NCI-H748 (cell line): ENCODE data around the gene KCNH3.
A peak's percentile ranks its signal among the peaks of the same experiment; 100 is the strongest.
"Not testable (repeated sequence)": the region's sequence is repeated elsewhere in the genome, so short reads cannot be mapped to it uniquely, and the experiment has no call there.

Experiments used
- DNase-seq: peaks from one replicate; lab custom pipeline; 2025; ENCODE audit not compliant: unreplicated experiment; lab: John Stamatoyannopoulos, UW

The KCNH3 gene, protein sequence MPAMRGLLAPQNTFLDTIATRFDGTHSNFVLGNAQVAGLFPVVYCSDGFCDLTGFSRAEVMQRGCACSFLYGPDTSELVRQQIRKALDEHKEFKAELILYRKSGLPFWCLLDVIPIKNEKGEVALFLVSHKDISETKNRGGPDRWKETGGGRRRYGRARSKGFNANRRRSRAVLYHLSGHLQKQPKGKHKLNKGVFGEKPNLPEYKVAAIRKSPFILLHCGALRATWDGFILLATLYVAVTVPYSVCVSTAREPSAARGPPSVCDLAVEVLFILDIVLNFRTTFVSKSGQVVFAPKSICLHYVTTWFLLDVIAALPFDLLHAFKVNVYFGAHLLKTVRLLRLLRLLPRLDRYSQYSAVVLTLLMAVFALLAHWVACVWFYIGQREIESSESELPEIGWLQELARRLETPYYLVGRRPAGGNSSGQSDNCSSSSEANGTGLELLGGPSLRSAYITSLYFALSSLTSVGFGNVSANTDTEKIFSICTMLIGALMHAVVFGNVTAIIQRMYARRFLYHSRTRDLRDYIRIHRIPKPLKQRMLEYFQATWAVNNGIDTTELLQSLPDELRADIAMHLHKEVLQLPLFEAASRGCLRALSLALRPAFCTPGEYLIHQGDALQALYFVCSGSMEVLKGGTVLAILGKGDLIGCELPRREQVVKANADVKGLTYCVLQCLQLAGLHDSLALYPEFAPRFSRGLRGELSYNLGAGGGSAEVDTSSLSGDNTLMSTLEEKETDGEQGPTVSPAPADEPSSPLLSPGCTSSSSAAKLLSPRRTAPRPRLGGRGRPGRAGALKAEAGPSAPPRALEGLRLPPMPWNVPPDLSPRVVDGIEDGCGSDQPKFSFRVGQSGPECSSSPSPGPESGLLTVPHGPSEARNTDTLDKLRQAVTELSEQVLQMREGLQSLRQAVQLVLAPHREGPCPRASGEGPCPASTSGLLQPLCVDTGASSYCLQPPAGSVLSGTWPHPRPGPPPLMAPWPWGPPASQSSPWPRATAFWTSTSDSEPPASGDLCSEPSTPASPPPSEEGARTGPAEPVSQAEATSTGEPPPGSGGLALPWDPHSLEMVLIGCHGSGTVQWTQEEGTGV

DNA sequence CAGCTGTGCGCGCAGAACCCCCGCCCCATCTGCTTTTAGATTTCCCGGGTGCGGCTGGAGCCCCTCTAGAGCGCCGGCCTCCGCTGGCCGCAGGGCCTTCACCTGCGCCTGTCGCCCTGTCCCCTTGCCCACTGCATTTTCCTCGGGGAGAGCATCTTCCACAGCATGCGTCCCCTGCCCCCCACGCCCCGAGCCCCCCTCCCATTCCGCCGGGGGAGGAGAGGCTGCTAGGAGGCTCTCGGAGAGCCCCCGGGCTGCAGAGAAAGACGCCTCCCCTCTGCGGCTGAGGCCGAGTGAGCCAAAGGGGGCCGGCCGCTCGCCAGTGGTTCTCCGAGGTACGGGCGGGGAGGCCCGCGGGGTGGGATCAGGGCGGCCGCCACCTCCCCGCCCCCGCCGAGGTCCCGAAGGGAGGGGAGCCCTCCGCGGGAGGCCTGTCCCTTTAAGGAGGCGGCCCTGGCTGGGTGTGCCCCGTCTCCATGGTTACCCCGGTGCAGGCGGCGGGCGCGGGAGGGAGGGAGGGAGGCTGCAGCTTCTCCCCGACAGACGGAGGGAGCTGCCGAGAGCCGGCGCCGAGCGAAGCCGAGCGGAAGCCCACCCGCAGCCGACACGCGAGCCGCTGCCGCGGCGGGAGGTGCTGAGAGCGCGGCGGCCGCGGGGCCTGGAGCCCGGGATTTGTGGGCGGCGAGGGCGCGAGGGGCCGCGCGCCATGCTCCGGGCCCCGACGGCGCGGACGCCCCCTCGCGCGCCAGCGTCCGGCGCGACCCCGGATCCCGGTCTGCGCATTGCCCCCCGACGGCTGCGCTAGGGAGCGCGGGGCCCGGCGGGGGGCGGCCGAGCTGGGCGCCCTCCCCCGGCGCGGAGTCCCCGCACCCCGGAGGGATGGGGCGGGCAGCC, at the start of gene KCNH3:
TSS of gene KCNH3 (plus strand) at position 521 of the 894 bp plus-strand sequence. CDS start 387 bp downstream, outside the sequence.
- DNase-seq, result peak; percentile 93

DNA sequence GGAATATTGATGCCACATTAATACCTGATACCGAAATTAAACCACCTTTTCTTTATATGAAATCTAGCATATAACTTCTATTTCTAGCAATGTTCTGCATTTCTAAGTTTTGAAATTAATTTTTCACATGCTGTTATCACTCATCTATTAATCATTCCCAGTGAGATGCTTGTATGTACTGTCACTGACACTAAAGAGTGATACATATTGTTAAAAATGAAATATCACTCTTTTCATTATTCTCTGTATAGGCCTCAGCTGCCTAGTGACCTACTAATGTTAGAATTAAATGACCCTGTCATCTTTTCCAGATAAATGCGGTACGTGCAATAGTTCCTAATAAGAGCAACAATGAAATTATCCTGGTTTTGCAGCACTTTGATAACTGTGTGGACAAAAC, 49.7 kb upstream of the KCNH3 start:
- no peak for DNase-seq

DNA sequence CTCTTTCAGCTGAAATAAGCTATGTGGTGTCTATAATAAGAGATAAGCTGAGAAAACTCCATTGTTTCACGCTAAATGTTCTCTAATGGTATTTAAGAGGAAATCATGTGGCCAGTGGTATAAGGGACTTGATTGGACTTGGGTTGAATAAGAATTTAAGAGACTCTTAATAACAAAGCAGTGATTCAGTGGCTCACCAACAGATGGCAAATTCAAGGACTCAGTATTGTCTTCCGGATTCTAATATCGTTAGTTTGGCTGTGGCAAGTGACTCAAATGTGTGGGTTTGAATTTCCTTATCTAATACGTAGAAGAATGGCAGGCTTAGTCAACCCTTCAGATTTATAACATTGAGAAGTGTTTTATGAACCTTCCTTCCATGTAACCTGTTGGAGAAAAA, 49.1 kb upstream of the KCNH3 start:
- no peak for DNase-seq

DNA sequence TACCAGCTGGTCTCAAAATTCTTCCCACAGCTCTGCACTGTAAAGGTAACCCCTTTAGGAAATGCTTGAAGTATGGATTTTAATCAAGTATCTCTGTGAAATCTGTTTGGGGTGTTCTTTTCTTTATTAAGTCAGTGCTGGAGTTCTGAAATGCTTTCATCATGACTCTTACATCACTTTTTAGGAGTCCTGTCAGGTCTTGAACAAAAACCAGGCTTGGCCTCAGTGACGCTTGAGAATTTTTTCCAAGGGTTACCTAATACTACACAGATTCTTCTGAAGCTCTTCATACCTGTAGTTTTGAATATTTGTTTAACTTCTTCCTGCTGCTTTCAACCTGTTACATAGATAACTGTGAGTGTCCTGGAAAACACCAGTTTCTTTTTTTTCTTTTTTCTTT, 47.0 kb upstream of the KCNH3 start:
- no peak for DNase-seq

DNA sequence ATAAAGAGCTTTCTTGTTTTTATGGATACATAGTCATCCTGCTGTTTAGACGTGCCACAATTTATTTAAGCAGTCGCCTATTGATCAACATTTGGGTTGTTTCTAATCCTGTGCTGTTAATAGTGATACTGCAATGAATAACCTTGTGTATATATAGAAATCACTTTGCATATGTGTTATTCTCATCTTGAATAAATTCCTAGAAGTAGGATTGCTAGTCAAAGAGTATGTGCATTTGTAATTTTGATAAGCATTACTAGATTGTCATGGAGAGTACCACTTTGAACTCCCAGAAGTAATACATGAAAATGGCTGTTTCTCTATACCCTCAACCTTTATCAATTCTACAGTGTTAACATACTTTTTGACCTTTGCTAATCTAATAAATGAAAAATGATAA, 44.9 kb upstream of the KCNH3 start:
- no peak for DNase-seq

DNA sequence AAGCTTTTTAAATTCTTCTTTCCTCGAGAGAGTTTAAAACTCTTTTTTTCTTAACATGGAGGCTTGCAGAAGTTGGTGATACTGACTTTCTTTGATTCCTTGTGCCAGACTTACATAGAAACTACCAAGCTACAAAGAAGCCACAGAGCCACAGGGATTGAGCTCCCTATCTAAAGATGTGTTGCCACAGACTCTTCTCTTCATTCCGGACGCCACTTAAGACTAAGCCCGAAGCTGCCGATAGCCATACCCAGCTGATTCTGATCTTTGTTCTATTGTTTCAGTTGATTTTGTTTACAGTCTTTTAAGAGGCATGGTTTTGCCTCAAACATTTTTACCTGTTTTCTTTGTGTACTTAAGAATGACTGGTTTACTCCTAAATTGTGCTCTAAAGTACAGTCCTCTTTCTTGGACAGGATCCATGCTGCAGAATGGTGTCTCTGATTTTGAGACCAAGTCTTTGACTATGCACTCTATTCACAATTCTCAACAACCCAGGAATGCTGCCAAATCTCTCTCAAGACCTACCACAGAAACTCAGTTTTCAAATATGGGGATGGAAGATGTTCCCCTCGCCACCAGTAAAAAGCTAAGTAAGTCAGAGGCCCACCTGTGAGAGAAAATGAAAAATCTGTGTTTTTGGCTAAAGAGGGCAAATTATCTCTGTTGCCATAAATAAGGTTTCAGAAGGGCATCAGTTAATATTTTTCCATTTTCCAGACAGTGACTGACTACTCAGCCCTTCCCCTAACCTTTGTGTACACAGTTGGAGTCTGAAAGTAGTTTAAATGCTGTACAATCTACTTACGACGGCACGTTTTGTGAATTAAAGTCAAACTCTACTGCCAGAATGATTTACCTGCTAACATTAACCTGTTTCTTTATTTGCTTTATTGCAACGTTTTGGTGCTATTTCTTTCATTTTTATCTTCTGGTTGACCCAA, 42.1 kb upstream of the KCNH3 start:
- DNase-seq, result no peak

DNA sequence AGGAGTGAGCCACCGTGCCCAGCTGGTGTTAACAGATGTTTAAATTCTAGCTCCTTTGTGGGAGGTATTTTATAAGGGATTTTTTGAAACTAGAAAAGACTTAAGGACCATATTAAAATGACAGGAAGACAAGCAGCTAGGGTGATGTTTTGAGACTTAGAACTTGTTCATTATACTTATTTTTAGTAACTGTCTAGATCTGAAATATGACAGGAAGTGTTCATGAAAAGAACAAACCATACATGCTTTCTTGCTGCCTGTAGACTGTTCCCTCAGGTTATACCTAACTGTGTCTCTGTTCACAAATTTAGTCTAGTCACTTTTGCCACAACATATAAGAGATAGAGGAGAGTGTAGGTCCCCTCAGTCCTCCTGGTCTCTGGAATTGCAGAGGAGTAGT, 36.9 kb upstream of the KCNH3 start:
- DNase-seq, result no peak

DNA sequence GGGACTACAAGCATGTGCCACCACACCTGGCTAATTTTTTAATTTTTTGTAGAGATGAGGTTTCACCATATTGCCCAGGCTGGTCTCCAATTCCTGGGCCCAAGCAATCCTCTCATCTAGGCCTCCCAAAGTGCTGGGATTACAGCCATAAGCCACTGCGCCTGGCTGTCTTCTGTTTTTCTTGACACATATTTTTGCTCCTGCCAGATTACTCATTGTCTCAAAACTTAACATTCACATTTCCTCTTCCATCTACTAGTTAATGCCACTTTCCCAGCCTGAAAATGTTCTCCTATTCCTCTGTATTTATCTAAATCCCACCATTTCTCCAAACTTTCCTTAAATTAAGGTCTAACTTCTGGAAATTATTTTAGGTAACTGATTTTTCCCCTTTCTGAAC, 36.2 kb upstream of the KCNH3 start:
- no peak for DNase-seq

DNA sequence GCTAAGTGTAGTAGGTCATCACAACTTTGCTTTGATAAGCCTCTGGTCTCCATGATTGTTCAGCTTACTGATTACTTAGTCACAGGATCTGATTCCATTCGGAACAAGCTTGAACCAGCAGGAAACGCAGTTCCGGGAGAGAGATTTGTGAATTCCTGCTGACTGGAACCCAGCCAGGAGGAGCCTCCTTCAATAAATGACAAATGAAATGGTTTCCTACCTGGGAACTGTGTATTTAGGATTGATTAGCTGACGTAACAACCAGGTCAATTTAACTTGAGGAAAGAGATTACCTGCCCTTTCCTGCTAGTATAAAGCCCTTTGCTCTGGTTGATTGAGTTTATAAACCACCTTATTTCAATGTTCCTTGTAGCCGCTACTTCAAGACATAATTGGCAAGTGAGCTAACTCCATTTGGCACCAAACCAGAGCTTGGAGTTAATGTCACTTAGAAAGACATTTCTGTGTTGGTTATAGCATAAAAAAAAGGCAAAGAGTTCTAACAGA, 35.1 kb upstream of the KCNH3 start:
- DNase-seq, result no peak

DNA sequence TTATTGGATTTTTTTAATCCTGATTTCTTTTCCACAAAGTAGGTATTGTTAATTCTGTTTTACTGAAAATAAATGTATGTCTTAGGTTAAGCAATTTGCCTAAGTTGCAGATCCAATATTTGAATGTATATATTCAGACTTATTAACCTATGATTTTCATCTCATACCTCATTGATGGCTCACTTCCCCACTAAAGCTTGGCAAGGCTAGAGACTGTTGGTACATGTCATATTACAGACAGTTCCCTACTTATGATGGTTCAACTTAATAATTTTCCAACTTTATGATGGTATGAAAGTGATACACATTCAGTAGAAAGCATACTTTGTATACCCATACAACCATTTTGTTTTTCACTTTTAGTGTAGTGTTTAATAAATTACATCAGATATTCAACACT, 33.2 kb upstream of the KCNH3 start:
- no peak for DNase-seq

DNA sequence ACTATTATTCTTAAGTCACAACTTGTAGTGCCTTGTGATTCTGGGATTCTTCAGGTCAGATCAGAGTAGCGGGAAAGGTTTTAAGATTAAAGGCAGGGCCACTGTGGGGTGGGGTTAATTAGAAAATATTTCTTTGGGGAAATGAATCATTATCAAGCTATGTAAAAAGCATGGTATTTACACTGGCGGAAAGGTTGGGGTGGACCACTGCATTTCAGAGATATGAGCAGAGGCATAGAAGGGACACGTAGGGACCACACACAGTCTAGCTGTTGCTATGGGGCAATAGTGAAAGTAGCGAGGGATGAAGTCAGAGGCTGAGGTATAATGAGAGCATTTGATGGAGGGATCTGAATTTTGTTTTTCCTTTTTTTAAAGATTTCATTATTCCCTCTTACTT, 31.7 kb upstream of the KCNH3 start:
- DNase-seq, result no peak

DNA sequence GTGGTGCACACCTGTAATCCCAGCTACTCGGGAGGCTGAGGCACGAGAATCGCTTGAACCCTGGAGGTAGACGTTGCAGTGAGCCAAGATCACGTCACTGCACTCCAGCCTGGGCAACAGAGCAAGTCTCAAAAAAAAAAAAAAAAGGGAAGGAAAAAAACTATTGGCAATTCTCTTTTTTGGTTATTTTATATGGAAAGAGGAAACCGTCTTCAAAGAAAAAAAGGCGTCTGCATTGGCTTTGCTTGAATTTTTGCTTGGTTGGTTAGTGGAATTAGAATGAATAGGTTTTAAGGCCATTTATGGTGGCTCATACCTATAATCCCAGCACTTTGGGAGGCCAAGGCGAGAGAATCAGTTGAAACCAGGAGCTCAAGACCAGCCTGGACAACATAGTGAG, 29.1 kb upstream of the KCNH3 start:
- not testable (repeated sequence) for DNase-seq

DNA sequence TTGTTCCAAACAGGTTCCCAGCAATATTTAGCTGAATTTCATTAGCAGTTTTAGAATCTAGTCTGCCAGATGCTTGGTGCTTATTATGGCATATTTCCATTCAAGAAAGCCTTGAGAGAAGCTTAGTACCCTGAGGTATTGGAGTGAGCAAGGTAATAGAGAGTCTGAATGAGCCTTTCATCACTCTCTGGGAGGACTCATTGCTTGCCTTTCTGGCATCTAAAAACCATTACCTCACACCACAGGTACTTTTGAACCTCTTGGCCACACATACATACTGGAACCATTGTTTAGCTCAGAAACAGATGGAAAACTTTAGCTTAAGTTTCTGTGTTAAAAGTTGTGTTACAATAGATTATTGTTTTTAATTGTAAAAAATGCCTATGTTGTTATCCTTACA, 27.4 kb upstream of the KCNH3 start:
- no peak for DNase-seq

DNA sequence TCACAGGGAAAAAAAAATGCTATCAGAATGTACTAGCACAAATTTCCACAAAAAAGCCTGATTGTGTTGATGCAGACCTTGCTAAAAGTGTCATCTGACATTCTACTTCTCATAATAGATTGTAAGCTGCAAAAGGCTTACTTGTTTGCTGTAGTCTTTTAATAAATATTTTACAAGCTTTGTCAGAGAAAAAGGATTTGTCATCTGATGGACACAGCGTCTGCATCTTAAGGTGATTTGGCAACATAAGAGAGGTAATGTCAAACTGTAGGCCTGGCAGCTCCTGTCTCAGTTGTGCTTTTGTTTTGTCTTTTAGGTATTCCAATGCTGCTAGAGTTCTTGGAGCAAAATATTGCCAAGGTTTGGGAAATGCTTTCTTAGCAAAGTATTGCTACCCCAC, 26.3 kb upstream of the KCNH3 start:
- no peak for DNase-seq

DNA sequence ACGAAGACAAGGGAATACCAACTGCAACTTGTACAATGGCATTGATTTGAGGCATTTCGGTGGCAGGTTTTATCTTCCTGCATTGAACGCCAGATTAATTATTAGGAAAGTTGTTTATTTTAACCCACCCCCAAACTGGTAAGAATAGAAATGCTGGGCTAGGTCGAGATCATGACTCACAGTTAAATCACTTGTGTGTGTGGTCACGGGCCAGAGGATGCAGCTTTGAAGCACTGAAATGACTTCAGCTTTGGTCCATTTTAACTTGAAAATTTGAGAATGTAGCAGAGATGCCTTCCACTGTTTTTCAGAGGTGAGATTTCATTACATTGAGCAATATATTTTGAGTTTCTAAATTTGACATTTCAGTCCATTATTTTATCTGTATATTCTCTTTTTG, 23.6 kb upstream of the KCNH3 start:
- no peak for DNase-seq

DNA sequence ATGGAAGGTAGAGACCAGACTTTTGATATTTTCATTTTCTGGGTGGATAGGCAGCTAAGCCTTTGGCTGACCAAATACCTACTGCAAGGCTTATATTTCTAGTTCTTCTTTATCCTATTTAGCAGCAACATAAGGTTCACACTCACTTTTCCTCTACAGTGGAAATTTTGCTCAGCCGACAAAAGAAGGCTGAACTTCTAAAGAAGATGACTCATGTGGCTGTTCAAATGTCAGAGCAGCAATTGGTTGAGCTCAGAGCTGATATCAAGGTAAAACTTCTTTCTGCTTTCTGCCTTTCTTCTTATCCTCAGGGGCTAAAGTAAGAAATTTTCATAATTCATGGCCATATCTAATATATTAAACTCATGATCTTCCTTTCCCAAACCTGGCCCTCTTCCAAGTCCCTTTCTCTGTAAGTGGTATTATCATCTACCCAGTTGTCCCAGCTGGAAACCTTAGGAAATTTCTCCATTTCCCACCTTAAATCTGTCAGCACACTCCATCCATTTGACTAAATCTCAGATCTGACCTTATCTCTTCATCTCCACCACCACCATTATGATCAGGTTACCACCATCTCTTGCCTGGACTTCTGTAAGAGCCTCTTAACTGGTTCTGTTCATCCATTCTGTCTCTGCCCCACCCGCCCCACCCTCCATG, 19.8 kb upstream of the KCNH3 start:
- DNase-seq, result no peak

DNA sequence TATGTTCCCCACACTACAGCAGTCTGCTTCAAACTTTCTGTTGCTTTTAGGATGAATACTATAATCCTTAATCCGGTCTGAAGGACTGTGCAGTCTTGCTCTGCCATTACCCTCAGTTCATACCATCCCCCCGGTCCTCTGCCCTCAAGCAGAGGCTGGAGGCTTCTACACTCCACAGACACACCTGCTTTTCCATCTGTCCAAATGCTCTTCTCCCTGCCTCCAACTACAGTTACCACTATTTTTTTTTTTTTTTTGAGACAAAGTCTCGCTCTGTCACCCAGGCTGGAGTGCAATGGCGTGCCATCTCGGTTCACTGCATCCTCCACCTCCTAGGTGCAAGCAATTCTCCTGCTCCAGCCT, 19.3 kb upstream of the KCNH3 start:
- DNase-seq, result no peak

DNA sequence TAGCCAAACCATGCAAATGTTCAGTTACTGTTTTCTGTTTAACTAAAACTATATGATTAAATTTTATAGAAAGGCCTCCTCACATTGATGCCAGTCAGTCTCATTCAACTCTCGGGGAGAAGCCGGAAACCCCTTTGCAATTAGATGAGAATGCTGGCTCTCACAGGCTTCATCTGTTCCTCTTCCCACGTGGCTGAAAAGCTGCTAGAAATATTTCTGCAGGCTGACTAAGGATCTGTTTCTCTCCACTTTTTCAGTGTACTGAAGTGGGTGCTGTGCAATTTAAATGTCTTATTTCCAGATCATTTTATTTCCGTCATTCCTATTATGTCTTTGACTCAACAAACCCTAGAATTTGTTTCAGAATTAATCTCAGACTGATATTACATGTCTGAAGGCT, 17.4 kb upstream of the KCNH3 start:
- no peak for DNase-seq

DNA sequence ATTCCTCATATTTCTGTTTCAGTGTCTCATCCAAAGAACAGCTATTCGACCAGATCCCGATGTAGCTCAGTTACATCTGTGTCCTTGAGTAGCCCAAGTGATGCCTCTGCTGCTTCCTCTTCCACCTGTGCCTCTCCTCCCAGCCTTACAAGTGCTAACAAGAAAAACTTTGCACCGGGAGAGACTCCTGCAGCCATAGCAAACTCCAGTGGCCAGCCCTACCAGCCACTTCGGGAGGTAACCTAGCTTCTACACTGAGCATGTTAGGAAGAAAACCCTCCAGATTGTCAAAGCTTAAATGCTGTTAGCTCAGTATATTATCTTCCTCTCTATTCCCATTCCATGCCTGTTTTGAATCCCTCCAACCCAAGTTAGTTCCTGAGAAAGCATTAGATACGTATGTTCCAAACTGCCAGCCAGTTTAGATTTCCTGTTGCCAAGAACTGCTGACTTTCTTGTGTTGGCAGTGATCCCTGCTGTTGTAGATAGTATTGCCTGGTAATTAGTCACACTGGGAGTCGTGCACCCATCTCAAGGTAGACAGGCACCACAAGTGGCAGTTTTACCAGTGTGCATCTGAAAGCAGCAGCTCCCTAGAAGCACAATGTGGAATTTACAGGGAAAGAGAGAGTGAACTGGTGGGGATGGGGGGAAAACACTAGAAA, 14.0 kb upstream of the KCNH3 start:
- DNase-seq, result no peak
